Measurements from ENCODE around the gene MED10.

MED10 gene, protein sequence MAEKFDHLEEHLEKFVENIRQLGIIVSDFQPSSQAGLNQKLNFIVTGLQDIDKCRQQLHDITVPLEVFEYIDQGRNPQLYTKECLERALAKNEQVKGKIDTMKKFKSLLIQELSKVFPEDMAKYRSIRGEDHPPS

DNA sequence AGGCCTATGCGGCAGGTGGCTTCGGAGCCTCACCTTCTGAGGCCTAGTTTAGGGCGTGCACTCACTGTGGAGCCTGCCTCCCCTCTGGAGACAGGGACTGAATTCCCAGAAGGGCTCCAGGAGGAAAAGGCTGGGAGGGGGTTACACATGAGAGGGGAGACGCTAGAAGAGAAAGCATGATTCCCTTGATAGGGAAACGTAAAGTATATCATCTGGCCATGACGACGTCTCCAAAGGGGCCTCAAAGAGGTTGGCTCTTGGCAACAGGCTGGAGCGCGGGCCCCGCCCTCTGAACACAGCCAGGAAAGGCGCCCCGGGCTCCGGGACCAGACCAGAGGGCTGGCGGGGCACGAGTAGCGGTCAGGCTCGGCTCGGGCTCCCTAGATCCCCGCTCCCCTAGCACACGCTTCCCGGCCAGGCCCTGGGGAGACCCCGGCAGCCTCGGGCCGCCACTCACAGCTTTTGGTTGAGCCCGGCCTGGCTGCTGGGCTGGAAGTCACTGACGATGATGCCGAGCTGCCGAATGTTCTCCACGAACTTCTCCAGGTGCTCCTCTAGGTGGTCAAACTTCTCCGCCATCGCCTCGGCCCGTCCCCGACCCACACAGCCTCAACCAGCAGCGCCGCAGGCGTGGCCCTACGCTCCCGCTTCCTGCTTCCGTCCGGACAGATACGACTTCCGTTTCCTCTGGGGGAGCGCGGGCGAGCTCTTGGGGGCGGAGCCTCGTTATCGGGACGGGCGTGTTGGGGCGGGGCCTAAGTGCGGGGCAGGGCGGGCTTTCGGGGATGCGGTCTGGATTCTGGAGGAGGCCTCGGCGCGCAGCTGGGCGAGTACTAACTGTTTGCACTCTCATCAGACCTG lies at the start of gene MED10:
Gene MED10, minus strand, starts transcription at position 643 of the 861 bp plus-strand sequence. Its CDS starts 64 bp downstream, at position 579.
- peak; percentile 95 for DNase-seq

DNA sequence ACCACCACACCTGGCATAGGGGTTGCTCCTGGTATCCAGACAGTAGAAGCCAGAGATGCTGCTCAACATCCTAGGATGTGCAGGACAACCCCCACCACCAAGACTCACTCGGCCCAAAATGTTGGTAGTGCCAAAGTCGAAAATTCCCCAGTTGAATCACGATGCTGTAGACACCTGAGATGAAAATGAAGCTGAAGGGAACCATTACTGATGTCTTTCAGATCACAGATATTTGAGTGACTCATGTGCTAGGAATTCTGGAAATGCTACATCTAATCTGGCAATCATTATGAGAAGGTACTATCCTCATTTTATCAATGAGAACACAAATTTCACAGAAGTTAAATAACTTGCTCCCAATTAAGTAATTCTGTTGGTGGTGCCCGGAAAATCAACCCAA lies 49.3 kb upstream of the MED10 start:
- no peak for DNase-seq

DNA sequence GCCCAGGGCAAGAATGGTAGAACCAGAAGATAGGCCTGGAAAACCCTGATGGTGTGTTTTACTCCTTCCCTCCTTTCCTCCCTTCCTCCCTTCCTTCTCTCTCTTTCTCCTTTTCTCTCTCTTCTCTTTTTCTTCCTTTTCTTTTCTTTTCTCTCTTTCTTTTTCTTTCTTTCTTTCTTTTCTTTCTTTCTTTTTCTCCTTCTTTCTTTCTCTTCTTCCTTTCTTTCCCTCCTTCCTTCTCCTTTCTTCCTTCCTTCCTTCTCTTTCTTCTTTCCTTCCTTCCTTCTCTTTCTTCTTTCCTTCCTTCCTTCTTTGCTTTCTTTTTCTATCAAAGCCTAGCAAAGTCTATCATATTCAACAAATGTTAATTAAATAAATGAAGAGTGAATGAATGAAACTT lies 46.4 kb upstream of the MED10 start:
- DNase-seq: no peak

DNA sequence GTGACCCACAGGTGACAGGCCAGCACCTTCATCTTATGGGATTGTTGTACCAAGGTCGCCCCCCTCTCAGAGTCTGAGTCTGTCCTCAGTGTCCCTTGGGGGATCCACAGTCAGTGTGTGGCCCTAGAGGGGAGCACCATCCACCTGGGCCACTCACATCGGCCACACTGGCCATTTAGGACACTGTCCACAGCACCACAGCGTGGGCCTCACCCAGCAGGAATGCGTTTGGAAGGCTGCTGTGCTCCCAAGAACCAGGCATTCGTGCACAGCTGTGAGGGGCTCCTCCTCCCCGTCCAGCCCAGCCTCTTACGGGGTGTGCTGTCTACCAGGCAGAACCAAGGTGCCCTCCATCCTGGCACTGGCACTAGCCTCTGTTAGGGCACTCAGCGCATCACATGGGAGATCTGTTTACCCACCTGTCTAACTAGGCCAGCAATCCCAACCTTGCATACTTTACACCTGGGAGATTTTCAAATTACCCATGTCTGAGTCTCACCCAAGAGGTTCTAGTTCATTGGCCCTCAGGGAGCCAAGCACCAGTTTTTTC lies 45.8 kb upstream of the MED10 start:
- DNase-seq: no peak

DNA sequence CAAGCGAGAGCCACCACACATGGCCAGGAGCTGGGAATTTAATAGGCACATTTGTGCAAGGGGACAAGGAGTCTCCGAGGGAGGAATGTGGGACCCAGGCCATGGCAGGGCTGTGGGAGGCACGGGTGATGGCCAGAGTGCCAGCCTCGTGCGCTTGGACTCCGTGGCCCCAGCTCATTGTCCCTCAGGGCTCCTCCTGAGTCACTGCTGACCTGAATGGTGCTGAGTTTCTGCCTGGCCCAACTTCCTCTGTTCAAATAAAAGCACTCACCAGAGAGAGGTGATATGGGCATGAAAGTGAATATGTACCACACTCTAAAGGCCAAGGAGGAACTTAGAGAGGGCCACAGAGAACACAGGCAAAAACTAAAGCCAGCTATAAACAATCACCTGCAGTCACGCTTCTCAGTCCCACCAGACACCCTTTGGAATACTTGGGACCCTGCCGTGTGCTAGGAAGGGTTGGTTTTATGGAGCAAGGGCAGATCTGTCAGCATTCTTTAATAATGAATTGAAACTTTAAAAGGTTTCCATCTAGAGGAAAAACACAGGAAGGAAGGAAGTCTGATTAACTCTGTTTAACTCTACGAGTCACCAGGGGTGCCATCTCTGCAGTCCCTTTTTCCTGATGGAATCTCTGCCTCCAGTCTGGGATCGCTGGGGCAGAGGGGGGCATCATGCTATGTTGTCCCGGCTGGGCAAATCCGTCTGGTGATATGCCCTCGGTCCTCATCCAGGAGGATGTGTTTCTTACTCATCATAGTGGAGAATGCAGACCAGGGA lies 45.2 kb upstream of the MED10 start:
- no peak for DNase-seq

DNA sequence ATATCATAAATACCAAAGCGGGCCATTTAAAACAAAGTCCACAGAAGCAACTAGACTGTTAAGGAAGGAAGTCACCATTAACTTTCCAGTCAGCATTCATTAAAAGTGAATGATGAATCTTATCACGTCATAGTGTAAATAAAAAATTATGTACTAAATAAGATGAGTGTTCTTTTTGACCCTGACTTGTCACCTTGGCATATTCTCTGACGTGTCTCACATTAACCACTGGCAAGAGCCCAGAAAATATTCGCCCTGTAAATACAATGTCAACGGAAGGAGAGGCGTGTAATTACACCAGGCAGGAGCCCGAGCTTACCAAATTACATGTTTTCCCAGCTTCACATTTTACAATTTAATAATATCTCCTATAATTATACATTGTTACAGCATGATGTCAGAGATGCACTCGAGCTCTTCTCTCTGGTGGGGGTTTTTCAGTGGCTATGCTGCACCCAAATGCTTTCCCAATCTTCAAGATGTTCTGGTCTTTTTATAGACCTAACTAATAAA lies 41.0 kb upstream of the MED10 start:
- no peak for DNase-seq

DNA sequence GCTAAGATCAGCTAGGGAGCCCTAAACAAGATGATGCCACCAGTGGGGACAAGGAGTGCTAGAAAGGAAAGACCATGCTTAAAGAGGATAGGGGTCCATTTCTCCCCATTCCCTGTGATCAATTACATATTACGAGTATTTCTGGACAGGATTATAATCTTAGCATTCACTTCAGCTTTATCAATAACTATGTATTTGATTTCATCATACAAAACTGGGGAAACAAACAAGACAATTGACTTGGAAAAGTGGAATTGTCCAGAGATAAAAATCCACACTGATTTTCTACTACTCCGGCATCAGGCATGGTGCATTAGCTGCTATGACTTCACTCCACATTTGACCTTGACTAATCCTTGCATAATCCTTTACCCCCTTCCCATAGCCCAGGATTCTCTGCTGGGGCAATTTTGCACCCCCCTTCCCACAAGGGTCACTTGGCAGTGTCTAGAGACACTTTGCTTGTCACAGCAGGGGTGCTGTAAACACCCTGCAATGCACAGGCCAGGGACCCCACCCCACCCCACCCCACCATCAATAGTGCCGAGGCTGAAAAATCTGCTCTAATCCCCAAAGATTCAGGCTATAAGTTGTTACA lies 40.4 kb upstream of the MED10 start:
- DNase-seq: no peak

DNA sequence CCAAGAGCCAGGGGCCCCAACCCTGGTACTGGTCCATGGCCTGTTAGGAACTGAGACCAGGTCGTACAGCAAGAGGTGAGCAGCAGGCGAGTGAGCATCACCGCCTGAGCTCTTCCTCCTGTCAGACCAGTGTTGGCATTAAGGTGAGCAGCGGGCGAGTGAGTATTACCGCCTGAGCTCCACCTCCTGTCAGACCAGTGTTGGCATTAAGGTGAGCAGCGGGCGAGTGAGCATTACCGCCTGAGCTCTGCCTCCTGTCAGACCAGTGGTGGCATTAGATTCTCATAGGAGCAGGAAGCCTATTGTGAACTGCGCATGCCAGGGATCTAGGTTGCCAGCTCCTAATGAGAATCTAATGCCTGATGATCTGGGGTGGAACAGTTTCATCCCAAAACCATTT lies 39.3 kb upstream of the MED10 start:
- DNase-seq: no peak

DNA sequence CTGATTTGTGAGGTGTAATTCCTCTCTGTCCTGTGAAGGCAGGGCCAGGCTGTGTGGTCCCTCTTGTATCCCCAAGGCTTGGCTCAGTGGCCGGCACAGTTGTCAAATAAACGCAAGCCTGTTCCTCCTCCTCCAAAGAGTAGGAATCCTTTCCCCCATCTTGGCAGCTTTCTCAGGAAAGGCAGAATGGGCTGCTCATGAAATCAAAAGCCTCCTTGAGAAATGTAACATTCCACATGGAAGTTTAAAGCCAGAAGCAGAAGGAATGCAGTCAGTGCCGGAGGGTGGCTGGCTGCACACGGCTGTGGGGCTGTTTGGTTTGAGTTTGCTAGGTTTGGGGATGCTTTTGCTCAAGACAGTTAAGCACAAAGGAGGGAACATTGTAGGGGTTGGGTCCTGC lies 34.5 kb upstream of the MED10 start:
- DNase-seq: no peak

DNA sequence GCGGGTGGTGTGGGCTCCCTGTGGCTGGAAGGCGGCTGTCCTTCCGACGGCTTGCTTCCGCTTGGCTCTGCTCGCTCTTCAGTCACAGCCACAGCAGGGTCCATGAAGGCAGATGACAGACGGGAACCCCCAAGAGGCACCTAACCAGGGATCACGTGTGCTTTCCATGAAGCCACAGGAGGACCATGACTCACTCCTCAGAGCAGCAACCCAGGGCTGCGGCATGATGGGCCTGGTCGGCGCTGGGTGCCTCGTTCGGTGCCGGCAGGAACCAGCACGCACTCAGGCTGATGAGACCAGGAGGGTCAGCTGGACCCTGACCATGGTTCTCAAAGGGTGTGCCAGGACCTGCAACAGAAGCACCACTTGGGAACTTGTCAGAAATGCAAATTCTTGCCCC lies 32.8 kb upstream of the MED10 start:
- DNase-seq: no peak

DNA sequence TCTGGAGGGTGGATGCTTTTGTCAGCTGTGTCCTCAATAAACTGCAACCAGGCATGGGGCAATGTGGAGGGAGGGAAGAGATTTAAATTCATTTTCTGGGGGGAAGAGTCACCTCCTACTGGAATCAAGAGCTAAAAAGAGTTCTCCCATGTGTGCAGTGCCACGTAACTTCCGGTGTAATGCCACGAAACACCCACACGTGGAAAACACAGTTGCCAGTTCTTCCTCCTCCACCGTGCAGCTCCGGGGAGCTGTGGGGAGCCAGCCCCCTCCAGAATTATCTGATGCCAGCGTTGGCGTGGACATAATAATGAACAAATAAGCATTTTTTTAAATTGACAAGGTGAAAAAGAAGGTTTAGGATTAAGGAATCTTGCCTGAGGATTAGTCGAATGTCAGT lies 32.1 kb upstream of the MED10 start:
- DNase-seq: no peak

DNA sequence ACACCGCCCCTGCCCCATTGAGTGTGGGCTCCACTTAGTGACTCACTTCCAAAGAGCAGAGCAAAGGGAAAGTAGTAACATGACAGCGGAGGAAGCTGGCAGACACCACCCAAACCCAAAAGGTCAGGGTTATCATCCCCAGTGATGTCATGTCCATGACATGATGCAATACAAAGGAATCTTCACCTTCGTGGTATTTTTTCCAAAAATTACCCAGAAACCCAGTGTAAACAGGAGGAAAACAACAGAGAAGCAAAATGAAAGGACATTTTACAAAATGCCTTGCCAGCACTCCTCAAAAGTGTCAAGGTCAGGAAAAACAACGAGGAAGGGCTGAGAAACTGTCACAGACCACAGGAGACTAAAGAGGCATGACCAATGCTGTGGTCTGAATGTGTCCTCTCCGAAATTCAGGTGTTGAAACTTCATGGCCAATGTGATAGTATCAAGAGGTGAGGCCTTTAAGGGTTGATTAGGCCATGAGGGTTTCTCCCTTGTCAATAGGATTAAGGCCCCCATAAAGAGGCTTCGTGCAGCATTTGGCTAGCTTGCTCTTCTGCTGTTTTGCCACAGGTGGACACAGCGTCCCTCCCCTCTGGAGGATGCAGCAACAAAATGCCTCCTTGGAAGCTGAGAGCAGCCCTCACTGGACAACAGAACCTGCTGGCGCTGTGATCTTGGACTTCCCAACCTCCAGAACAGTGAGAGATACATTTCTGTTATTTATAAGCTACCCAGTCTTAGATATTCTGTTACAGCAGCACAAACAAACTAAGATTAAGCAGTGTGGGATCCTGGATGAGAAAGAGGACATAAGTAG lies 30.5 kb upstream of the MED10 start:
- no peak for DNase-seq

DNA sequence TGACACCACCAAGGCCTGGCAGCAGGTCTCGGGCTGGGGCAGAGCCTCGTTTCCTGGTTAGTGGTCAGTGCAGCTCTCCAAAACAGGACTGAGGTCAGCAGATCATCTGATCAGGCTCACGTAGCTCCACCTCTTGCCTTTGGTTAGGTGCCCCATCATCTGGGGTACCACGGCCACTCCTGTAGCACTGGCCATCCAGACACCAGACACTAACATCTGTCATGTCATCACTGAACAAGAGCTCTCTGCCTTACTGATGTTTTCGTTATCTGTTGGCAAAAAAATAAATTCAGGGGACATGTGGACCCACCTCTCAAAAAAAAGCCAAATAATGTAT lies 29.9 kb upstream of the MED10 start:
- no peak for DNase-seq

DNA sequence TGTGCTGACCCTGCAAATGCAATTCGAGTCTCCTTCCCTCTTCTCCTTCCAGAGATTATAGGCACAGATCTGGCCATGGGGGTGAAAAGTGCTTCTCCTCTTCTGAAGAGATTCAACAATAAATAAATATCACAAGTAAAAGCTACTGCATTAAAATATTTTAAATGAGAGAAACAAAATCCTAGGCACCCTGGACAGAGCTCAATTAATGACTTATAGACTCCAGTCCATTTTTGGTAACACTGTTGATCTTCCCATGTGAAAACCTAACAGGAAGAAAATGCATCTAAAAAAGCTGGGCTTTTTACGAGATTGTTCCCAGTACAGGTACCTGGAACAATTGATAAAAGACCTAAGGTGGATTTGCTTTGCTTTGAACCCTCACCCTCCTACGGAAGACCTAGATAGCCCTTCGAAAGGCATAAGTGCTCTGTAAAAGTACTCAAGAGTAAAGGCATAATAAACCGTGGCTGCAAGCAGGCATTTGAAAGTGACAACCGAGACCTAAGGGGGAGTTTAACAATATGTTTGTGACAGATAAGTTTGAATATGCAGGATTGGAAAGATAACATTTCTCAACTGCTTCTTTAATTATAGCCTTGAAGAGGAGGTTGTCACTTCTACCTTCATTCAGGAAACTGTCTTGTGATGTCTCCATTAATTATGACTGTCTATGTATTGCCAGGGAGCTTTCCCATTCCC lies 29.4 kb upstream of the MED10 start:
- DNase-seq: no peak

DNA sequence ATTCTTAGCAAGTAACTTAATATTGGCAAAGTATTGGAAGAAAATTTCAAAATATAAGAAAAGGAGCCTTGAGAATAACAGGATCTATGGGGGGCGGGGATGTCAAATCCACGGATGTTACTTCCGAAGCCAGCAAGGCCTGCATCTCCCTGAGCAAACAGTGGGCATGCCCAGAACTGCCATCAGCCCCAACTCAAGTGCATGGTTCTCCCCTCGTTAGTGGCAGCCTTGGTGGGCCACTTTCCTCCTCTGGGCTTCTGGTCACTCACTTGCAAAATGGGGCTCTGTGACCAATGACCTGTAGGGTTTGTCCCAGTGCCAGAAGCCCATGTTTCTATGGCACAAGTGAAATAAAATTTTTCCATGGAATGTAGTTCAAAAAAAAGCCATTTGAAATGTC lies 27.2 kb upstream of the MED10 start:
- no peak for DNase-seq

DNA sequence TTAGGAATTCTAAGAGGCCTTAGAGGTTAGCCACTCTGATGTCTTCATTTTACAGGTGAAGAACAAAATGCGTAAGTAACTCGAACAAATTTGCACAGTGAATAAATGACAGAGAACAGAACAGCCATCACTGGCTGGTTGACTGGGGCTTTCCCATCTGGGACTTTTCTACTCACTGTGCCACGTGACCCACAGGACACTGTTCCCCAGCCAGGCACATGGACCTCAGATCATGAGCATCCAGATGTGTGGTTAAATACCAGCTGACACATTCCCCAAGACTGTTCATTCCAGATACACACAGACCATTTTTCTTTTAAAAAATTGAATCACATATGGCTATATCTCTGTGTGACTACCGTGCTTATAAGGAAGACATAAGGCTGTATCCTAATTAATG lies 25.8 kb upstream of the MED10 start:
- no peak for DNase-seq

DNA sequence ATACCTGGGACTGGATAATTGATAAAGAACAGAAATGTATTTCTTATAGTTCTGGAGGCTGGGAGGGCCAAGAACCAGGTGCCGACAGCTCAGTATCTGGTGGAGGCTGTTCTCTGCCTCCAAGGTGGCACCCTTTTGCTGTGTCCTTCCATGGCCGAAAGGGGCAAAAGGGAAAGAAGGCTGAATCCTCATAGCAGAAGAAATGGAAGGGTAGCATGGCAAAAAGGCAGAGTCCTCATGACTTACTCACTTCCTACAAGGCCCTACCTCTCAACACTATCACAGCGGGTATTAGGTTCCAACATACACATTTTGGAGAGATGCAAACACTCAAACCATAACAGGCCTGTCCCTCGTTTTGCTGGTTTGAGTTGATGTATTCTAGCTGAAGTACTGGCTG lies 25.1 kb upstream of the MED10 start:
- no peak for DNase-seq

DNA sequence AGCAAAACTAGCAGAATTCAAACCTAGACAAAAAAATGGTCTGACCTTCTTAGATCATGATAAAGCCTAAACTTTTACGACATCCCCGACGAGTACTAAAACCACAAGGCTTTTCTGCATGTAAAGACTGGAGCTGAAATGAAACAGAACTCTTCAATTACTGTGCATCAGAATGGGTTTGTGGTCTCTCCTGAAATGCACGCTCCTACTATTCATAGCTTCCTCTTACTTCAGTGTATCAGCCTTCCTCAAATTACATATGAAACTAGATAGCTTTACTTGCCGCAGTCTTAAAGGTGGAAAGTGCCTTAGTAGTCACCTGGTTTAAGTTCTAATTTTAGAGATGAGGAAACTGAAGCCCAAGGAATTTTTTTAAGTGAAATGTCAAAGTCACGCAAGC lies 24.6 kb upstream of the MED10 start:
- no peak for DNase-seq

DNA sequence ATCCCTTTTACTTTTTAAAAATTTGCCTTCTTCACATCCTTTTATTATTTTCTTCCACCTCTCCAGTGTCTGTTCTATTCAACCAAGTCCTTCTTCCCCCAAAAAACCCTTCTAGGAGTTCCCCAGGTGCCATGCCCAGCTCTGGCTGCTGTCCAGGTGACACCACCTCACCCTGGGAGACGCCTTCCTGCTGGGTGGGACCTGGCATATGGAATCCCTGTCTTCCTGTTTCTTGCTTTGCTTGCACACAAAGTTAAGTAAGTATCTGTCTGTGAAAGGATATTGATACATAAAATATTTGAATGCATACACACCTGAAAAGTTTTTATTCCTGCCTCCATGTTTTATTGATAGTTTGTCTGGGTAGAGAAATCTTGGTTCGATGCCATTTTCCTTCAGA lies 23.1 kb upstream of the MED10 start:
- no peak for DNase-seq

DNA sequence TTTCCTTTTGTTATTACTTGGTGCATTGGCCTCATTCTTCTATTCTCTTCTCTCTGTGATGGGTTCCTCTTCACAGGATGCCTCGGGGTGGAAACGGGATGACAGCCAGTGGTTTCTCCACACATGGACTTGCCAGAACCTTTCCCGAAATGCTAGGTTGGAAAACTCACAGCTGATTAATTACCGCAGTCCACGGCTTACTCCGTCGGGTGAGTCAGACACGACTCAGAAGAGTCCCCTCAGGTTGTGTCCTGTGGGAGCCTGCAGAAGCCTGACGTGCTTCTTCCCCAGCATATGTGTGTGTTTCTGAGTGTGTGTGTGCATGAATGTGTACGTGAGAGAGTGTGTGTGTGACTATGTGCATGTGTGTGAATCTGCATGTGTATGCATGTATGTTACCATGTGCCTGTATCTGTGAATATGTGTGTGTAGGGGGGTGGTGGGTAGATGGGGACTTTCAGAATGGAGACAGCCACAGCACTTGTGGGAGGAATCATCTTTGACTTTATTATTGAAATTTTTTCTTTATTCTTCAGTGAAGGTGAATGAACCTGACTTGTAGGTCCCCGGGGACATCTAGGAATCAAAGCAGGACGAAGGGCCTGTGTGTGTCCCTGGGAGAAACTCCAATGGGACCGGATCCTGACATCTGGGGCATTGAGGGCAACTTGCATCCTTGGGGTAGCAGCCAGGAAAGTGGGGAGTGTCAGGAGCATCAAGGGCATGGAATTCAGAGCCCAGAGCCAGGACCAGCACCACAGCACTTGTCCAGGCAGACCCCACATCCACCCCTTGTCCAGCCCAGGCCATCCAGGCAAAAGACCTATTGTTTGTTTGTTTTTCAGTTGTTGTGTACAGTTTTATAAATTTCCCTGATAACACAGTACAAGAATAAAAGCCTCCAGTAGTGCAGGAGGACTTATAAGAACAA lies 21.9 kb upstream of the MED10 start:
- no peak for DNase-seq

Measured in activated CD4-positive, CD25-positive, alpha-beta regulatory T cell treated with anti-CD3 and anti-CD28 coated beads, Interleukin-2, amount 50 U/mL, for 72 hours (primary cell).